Endodermal cell (in vitro differentiated cells): Measurements from ENCODE around the gene REC8. TPM values are rescaled to one million over a fixed set of nuclear protein-coding genes. Genes with fewer than 3 reads are reported as not detected.

Source experiments
- DNase-seq: peaks from one replicate; pipeline ENCODE4 v3.0.0-alpha.2; 2017
- H3K27ac ChIP-seq: 2 replicates; pipeline ENCODE4 v1.5.1; 2013; ENCODE audit warnings: mild to moderate bottlenecking, low read depth, low read length, moderate library complexity
- H3K27me3 ChIP-seq: 2 replicates; pipeline ENCODE4 v1.6.1; 2013; ENCODE audit warnings: mild to moderate bottlenecking, low read length, moderate library complexity; ENCODE audit not compliant: insufficient read depth, control insufficient read depth, poor library complexity, severe bottlenecking
- H3K36me3 ChIP-seq: 2 replicates; pipeline ENCODE4 v1.7.0; 2013; ENCODE audit warnings: mild to moderate bottlenecking, low read length, moderate library complexity; ENCODE audit not compliant: control insufficient read depth, insufficient read depth
- H3K4me1 ChIP-seq: one replicate; pipeline ENCODE4 v1.7.0; 2013; ENCODE audit warnings: low read length; ENCODE audit not compliant: control insufficient read depth, insufficient read depth
- H3K4me3 ChIP-seq: 2 replicates; pipeline ENCODE4 v1.5.1; 2013; ENCODE audit warnings: mild to moderate bottlenecking, low read length, moderate library complexity
- H3K9ac ChIP-seq: 2 replicates; pipeline ENCODE4 v1.6.1; 2013; ENCODE audit warnings: mild to moderate bottlenecking, low read length, moderate library complexity; ENCODE audit not compliant: poor library complexity, severe bottlenecking; ENCODE audit errors: extremely low read depth
- H3K9me3 ChIP-seq: 2 replicates; pipeline ENCODE4 v1.6.1; 2013; ENCODE audit warnings: mild to moderate bottlenecking, low read length, moderate library complexity; ENCODE audit not compliant: control insufficient read depth
- H3K27ac Mint-ChIP-seq: 2 replicates; pipeline ENCODE4 v1.8.0; 2020; ENCODE audit warnings: mixed read lengths
- H3K27me3 Mint-ChIP-seq: 2 replicates; pipeline ENCODE4 v1.8.0; 2021; ENCODE audit warnings: mild to moderate bottlenecking, mixed read lengths; ENCODE audit not compliant: insufficient read depth
- H3K36me3 Mint-ChIP-seq: 2 replicates; pipeline ENCODE4 v1.8.0; 2020; ENCODE audit warnings: low read depth, mixed read lengths
- H3K4me1 Mint-ChIP-seq: 2 replicates; pipeline ENCODE4 v1.8.0; 2020; ENCODE audit warnings: mixed read lengths
- H3K4me3 Mint-ChIP-seq: 2 replicates; pipeline ENCODE4 v1.8.0; 2020; ENCODE audit warnings: mild to moderate bottlenecking, moderate library complexity, mixed read lengths
- H3K9me3 Mint-ChIP-seq: 2 replicates; pipeline ENCODE4 v1.8.0; 2020; ENCODE audit warnings: mild to moderate bottlenecking, mixed read lengths
- CTCF ChIP-seq: fragments of 200-600 bp; sonication (generic); conservative IDR thresholded peaks from 2 replicates; pipeline ENCODE4 v1.5.0; 2021; ENCODE audit warnings: antibody characterized with exemption, mild to moderate bottlenecking
- WGBS, 2 experiments: methylation state at CpG; one replicate each; pipeline versions ENCODE4 v1.1.5 to v1.1.7; 2013; ENCODE audit warnings: missing lambda C conversion rate in 2 of 2, mixed read lengths in 1 of 2; ENCODE audit not compliant: insufficient coverage in 1 of 2, insufficient read length in 1 of 2; 5-methylcytosine and 5-hydroxymethylcytosine counted together
- total RNA-seq, 2 donors: library from RNA; stranded (reverse); fragmentation: NEBNext Ultra II Directional in 1 of 2; extraction: Animal tissue kit (Norgen Biotek cat#: 25700) in 1 of 2; gene quantifications; 2 replicates in 1 of 2; 3 replicates in 1 of 2; pipeline ENCODE4 v1.2.1, GENCODE V29; 2021

The REC8 gene
- total RNA-seq, 2 donors from 2014 or later: 60.3 to 98.3 TPM

GRCh38 chr14:24138396-24139271, 33.2 kb upstream of the REC8 start:
- TF ChIP-seq CTCF: no peak
- WGBS, 2 experiments: 93 to 94% methylated on average over 8 to 13 of the region's 13 CpGs
- no peaks in the 10 kb centered on the region for H3K4me1 ChIP-seq
- no peaks in the 10 kb centered on the region for H3K9me3 ChIP-seq
- DNase-seq: no peak
- H3K27ac ChIP-seq: no peak overlapping the region
- H3K27me3 Mint-ChIP-seq: no peaks in the 10 kb centered on the region
- no peak overlapping the region for H3K9ac ChIP-seq
- H3K36me3 Mint-ChIP-seq: peaks cover 28% of the 10 kb centered on the region
- no peak overlapping the region for H3K27ac Mint-ChIP-seq
- no peak overlapping the region for H3K4me3 ChIP-seq
- H3K27me3 ChIP-seq: no peaks in the 10 kb centered on the region
- H3K36me3 ChIP-seq: peaks cover 29% of the 10 kb centered on the region
- peak overlapping the region; percentile 99 for H3K4me3 Mint-ChIP-seq
- peaks cover 20% of the 10 kb centered on the region for H3K4me1 Mint-ChIP-seq
- no peaks in the 10 kb centered on the region for H3K9me3 Mint-ChIP-seq

GRCh38 chr14:24139272-24139934, 32.5 kb upstream of the REC8 start:
- Histone ChIP-seq H3K36me3 (peaks cover 37% of the 10 kb centered on the region), H3K9ac (no peak overlapping the region), H3K27me3 (no peaks in the 10 kb centered on the region), H3K9me3 (no peaks in the 10 kb centered on the region), H3K4me1 (no peaks in the 10 kb centered on the region), H3K4me3 (peak overlapping the region; percentile 98), H3K27ac (no peak overlapping the region)
- no peaks in the 10 kb centered on the region for H3K9me3 Mint-ChIP-seq
- no peak for DNase-seq
- H3K36me3 Mint-ChIP-seq: peaks cover 33% of the 10 kb centered on the region
- peak overlapping the region; percentile 99 for H3K4me3 Mint-ChIP-seq
- TF ChIP-seq CTCF: peak; percentile 46
- peaks cover 20% of the 10 kb centered on the region for H3K4me1 Mint-ChIP-seq
- H3K27me3 Mint-ChIP-seq: no peaks in the 10 kb centered on the region
- no peak overlapping the region for H3K27ac Mint-ChIP-seq
- 95% methylated on average over 9 of the region's 9 CpGs; no CpG with 5 or more reads in 1 of the 2 experiments for WGBS, 2 experiments

- no peaks in the 10 kb centered on the region for H3K4me1 ChIP-seq
- Mint-ChIP-seq H3K4me3 (peak within 1 kb of the TSS; percentile 99), H3K27me3 (no peaks in the 10 kb centered on the region), H3K36me3 (peaks cover 35% of the 10 kb centered on the region), H3K27ac (peak within 1 kb of the TSS; percentile 97), H3K9me3 (no peaks in the 10 kb centered on the region), H3K4me1 (peaks cover 29% of the 10 kb centered on the region)
- no peaks in the 10 kb centered on the region for H3K27me3 ChIP-seq
- 0% methylated on average over 50 to 65 of the region's 65 CpGs for WGBS, 2 experiments
- peak within 1 kb of the TSS; percentile 98 for H3K4me3 ChIP-seq
- peaks cover 43% of the 10 kb centered on the region for H3K36me3 ChIP-seq
- H3K9ac ChIP-seq: peak within 1 kb of the TSS; percentile 86
- peak; percentile 70 for TF ChIP-seq CTCF
- no peaks in the 10 kb centered on the region for H3K9me3 ChIP-seq
- DNase-seq: peak; percentile 100
- H3K27ac ChIP-seq: peak within 1 kb of the TSS; percentile 83
Observed at GRCh38 chr14:24141097-24141880, 30.6 kb upstream of the REC8 start, which contains the start of gene EMC9. TSS of gene EMC9 (minus strand) at chr14:24141591. CDS start at chr14:24141304, 287 bp downstream.
